GM12874 (cell line): ENCODE results near the gene ME3.

ENCODE experiments used
- TF ChIP-seq, protein P1 (sequence below): IDR thresholded peaks from 2 replicates; pipeline ENCODE4 v1.5.1; 2011; ENCODE audit warnings: low read depth, mild to moderate bottlenecking, control low read depth, low read length, moderate library complexity; ENCODE audit not compliant: insufficient read depth

ME3 gene

DNA sequence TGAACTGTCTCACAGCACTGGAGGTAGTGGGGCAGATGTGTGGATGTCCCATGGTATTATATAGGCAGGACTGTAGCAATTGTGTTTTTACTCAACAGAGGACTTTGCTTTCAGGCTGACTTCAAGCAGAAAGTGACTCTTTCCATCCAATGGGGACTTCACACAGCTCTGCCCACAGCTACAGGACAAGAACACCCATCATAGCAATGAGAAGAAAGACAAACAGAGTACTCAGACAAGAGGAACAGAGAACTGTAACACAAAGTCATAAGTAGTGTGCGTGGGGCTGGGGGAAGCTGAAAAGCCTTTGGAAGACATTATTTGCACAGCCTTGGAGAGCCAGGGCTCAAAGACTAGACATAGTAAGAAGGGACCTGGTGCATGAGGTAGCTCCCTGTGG lies 227.4 kb downstream of the ME3 start:
- TF ChIP-seq, protein P1, sequence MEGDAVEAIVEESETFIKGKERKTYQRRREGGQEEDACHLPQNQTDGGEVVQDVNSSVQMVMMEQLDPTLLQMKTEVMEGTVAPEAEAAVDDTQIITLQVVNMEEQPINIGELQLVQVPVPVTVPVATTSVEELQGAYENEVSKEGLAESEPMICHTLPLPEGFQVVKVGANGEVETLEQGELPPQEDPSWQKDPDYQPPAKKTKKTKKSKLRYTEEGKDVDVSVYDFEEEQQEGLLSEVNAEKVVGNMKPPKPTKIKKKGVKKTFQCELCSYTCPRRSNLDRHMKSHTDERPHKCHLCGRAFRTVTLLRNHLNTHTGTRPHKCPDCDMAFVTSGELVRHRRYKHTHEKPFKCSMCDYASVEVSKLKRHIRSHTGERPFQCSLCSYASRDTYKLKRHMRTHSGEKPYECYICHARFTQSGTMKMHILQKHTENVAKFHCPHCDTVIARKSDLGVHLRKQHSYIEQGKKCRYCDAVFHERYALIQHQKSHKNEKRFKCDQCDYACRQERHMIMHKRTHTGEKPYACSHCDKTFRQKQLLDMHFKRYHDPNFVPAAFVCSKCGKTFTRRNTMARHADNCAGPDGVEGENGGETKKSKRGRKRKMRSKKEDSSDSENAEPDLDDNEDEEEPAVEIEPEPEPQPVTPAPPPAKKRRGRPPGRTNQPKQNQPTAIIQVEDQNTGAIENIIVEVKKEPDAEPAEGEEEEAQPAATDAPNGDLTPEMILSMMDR, result no peak

- TF ChIP-seq, protein P1, result no peak
Observed at GRCh38 chr11:86443415-86443814, 229.0 kb downstream of the ME3 start.

DNA sequence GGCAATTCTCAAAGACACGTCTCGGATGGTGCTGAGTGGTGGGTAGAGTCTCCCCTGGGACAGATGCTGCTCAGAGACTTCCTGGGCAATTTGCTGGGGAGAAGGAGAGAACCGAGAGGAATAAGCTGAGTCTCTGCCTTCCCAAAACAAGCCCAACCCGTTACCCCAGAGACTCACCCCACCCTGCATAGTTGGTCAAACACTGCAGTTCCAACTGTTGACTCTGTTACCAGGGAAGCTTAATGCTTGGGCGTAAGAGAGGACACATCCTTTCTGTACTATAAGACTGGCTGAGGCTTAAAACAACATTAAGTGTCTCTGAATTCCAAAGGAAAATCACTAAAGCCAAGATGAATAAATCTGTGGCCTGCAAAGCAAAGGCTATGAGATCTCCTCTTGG lies 229.6 kb downstream of the ME3 start:
- TF ChIP-seq, protein P1, result no peak

- TF ChIP-seq, protein P1, result no peak
Observed at GRCh38 chr11:86442420-86442819, 230.0 kb downstream of the ME3 start.

DNA sequence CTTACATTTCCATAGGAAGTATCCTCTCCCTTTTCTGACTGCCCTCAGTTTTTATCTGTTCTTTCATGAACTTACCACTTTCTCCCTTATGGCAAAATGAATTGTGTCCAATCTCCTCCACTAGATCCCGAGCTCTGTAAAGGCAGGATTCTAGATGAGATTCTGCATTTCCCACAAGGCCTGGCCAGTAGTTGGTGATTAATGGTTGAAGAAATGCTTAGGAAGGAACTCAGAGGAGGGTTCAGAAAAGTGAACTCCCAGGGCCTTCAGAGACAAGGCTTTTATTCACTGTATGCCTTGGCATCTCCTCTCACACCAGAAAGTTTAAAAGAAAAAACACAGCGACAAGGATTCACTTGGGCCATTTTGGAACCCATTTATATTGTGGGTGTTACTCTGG lies 231.6 kb downstream of the ME3 start:
- TF ChIP-seq, protein P1, result no peak

DNA sequence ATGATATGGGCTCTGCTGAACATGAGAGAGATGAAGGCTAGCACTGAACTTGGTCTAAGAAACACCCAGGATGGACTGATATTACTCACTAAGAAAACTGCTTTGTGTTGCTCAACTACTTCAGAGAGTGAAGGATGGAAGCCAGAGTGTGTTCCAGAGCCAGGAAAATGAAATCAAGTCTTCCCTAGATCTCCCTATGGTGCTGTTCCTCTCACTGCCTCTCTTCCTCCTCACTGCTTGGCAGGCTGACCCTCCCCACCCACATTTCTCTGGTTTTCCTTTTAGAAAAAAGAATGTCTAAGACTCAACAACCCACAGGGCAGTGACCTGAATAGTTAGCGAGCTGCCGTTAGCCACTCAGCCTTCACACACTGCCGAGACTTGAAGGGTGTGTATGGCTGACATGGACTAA lies 232.1 kb downstream of the ME3 start:
- TF ChIP-seq, protein P1, result no peak

- TF ChIP-seq, protein P1, result no peak
Observed at GRCh38 chr11:86438685-86439084, 233.7 kb downstream of the ME3 start.

DNA sequence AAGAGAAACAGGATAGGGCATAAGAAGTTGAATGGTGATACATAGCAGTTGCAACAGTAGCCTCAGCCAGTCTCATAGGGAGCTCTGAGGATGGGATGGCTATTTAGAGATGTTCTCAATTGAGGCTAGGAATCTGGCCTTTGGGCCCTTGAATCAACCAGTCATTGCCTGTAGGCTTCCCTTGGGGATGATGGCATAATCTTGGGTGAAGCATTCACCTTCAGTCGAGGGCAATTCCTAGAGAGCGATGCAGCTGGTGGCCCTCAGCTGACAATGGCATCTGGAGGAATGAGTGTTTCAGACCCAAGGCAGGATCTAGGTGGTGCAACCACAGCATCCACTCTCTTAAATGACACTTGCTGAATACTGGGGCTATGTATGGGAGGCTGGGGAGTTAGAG lies 236.7 kb downstream of the ME3 start:
- TF ChIP-seq, protein P1, result no peak
